Brain microvascular endothelial cell (primary cell): ENCODE measurements around the gene GNPTAB.
A peak's percentile ranks its signal among the peaks of the same experiment; 100 is the strongest.
"Not testable (repeated sequence)": the region's sequence is repeated elsewhere in the genome, so short reads cannot be mapped to it uniquely, and the experiment has no call there.

ENCODE experiments used
- DNase-seq: peaks from one replicate; pipeline ENCODE4 v3.0.0-alpha.2; 2020
- H3K27ac ChIP-seq: fragments of 250-450 bp; sonication (Bioruptor Pico); 2 replicates; pipeline ENCODE4 v1.5.1; 2020; ENCODE audit warnings: mild to moderate bottlenecking, moderate library complexity
- H3K27me3 ChIP-seq: fragments of 250-450 bp; sonication (Bioruptor Pico); replicated peaks from 2 replicates; pipeline ENCODE4 v1.5.1; 2020; ENCODE audit warnings: mild to moderate bottlenecking
- H3K36me3 ChIP-seq: fragments of 250-450 bp; sonication (Bioruptor Pico); replicated peaks from 2 replicates; pipeline ENCODE4 v1.5.1; 2020; ENCODE audit warnings: mild to moderate bottlenecking
- H3K4me3 ChIP-seq: 2 replicates; pipeline ENCODE4 v1.5.1; 2011; ENCODE audit warnings: low read depth, mild to moderate bottlenecking, control low read depth, low read length, moderate library complexity
- CTCF ChIP-seq: IDR thresholded peaks from 2 replicates; pipeline ENCODE4 v1.5.1; 2011; ENCODE audit warnings: low read depth, mild to moderate bottlenecking, moderate library complexity, low read length, control low read depth, inconsistent platforms; ENCODE audit errors: missing control alignments
- in situ Hi-C: cut with HindIII; loops from 2 replicates; pipeline ENCODE4 v1.10.0; 2017; ENCODE audit warnings: low sequenced_read_pairs, low pct_ligation_motif_present

The GNPTAB gene

GRCh38 chr12:101859664-101860607 is 29.2 kb upstream of the GNPTAB start:
- H3K27ac ChIP-seq = peak overlapping the region; percentile 64
- H3K36me3 ChIP-seq = no peaks in the 10 kb centered on the region
- H3K4me3 ChIP-seq = no peak overlapping the region
- no peaks in the 10 kb centered on the region for H3K27me3 ChIP-seq
- TF ChIP-seq CTCF = no peak
- in situ Hi-C loops = no loop called here
- DNase-seq = no peak

- no peak overlapping the region for H3K4me3 ChIP-seq
- in situ Hi-C loops = no loop called here
- H3K36me3 ChIP-seq = no peaks in the 10 kb centered on the region
- TF ChIP-seq CTCF = no peak
- no peak for DNase-seq
- no peaks in the 10 kb centered on the region for H3K27me3 ChIP-seq
- no peak overlapping the region for H3K27ac ChIP-seq
These were observed 27.6 kb upstream of the GNPTAB start for GRCh38 chr12:101858361-101858760.

- in situ Hi-C loops = no loop called here
- TF ChIP-seq CTCF = no peak
- Histone ChIP-seq H3K4me3 (no peak overlapping the region), H3K36me3 (no peaks in the 10 kb centered on the region), H3K27ac (peak overlapping the region; percentile 67), H3K27me3 (no peaks in the 10 kb centered on the region)
- peak; percentile 64 for DNase-seq
These were observed 26.3 kb upstream of the GNPTAB start for GRCh38 chr12:101857043-101857558.

GRCh38 chr12:101856614-101857013 is 25.9 kb upstream of the GNPTAB start:
- in situ Hi-C loops, H3K36me3 ChIP-seq, H3K27me3 ChIP-seq, DNase-seq, H3K4me3 ChIP-seq: not testable (repeated sequence)
- peak overlapping the region; percentile 67 for H3K27ac ChIP-seq

GRCh38 chr12:101855976-101856375 is 25.2 kb upstream of the GNPTAB start:
- Histone ChIP-seq H3K36me3 (no peaks in the 10 kb centered on the region), H3K4me3 (no peak overlapping the region), H3K27me3 (no peaks in the 10 kb centered on the region), H3K27ac (peak overlapping the region; percentile 24)
- DNase-seq = no peak
- in situ Hi-C loops = no loop called here
- TF ChIP-seq CTCF = no peak

GRCh38 chr12:101855364-101855884 is 24.7 kb upstream of the GNPTAB start:
- Histone ChIP-seq H3K36me3 (no peaks in the 10 kb centered on the region), H3K4me3 (no peak overlapping the region), H3K27me3 (no peaks in the 10 kb centered on the region), H3K27ac (peak overlapping the region; percentile 24)
- in situ Hi-C loops = no loop called here
- no peak for TF ChIP-seq CTCF
- no peak for DNase-seq
